ENCODE measurements around the gene PDIA5. TPM values are rescaled to one million over a fixed set of nuclear protein-coding genes. Genes with fewer than 3 reads are reported as not detected.

Gene PDIA5
- polyA plus RNA-seq, 1 donor (not counting 4 experiments of a cell fraction or from before 2014, with no cell fraction given) = 29.8 TPM

- no peak for FAIRE-seq
- Histone ChIP-seq H3K9me3 (ENCODE audit: control insufficient read depth, low read depth, low read length) (no peaks in the 10 kb centered on the region), H3K27me3 (ENCODE audit: control insufficient read depth, extremely low read depth, insufficient read depth, low read length) (no peaks in the 10 kb centered on the region), H3K79me2 (ENCODE audit: control insufficient read depth, insufficient read depth, low read length) (peaks cover 99% of the 10 kb centered on the region), H3K4me2 (ENCODE audit: control insufficient read depth, extremely low read depth, insufficient read depth, low read depth, low read length) (no peak overlapping the region), H2AFZ (ENCODE audit: control insufficient read depth, low read length) (no peak overlapping the region), H3K9me1 (ENCODE audit: control insufficient read depth, extremely low read depth, insufficient read depth, low read length) (peaks cover 20% of the 10 kb centered on the region), H3K36me3 (ENCODE audit: control insufficient read depth in 2 of 2, extremely low read depth in 1 of 2, insufficient read depth in 2 of 2, low read length in 2 of 2) (peaks cover 0 to 14% of the 10 kb centered on the region in 2 experiments), H3K27ac (ENCODE audit: control insufficient read depth, insufficient read depth, low read length) (no peak overlapping the region), H3K9ac (ENCODE audit: control insufficient read depth, extremely low read depth, insufficient read depth, low read length) (no peak overlapping the region), H3K4me3 (ENCODE audit: control insufficient read depth in 2 of 3, extremely low read depth in 1 of 3, insufficient read depth in 2 of 3, low read depth in 1 of 3, low read length in 3 of 3) (no peak overlapping the region), H3K4me1 (ENCODE audit: control insufficient read depth, extremely low read depth, insufficient read depth, low read length) (peaks cover 24% of the 10 kb centered on the region), H4K20me1 (ENCODE audit: control insufficient read depth, extremely low read depth, insufficient read depth, low read length) (peaks cover 41% of the 10 kb centered on the region)
- TF ChIP-seq EZH2 (IDR thresholded peaks at IDR 0.05; ENCODE audit: low read length) (no peak), CTCF (optimal IDR thresholded peaks at IDR 0.05 in 1 of 3, IDR thresholded peaks at IDR 0.05 in 1 of 3, conservative IDR thresholded peaks at IDR 0.05 in 1 of 3; ENCODE audit: extremely low read depth in 1 of 3, insufficient read depth in 2 of 3, low read length in 3 of 3) (no peak)
- dilution Hi-C loops (cut with MboI; ENCODE audit: extremely low pct_ligation_motif_present, low sequenced_read_pairs) = no loop called here
- DNase-seq (ENCODE audit: low read depth, low spot score) = no peak
Measured at GRCh38 chr3:123072152-123072551, 5.3 kb downstream of the PDIA5 start.

- dilution Hi-C loops (cut with MboI; ENCODE audit: extremely low pct_ligation_motif_present, low sequenced_read_pairs) = no loop called here
- H3K9me1 ChIP-seq (ENCODE audit: control insufficient read depth, extremely low read depth, insufficient read depth, low read length) = peaks cover 20% of the 10 kb centered on the region
- DNase-seq (ENCODE audit: low read depth, low spot score) (no peak), FAIRE-seq (no peak)
- H2AFZ ChIP-seq (ENCODE audit: control insufficient read depth, low read length) = no peak overlapping the region
- TF ChIP-seq EZH2 (IDR thresholded peaks at IDR 0.05; ENCODE audit: low read length) (no peak), CTCF (optimal IDR thresholded peaks at IDR 0.05 in 1 of 3, IDR thresholded peaks at IDR 0.05 in 1 of 3, conservative IDR thresholded peaks at IDR 0.05 in 1 of 3; ENCODE audit: extremely low read depth in 1 of 3, insufficient read depth in 2 of 3, low read length in 3 of 3) (no peak)
- no peaks in the 10 kb centered on the region for H3K9me3 ChIP-seq (ENCODE audit: control insufficient read depth, low read depth, low read length)
- H3K9ac ChIP-seq (ENCODE audit: control insufficient read depth, extremely low read depth, insufficient read depth, low read length) = no peak overlapping the region
- H3K4me1 ChIP-seq (ENCODE audit: control insufficient read depth, extremely low read depth, insufficient read depth, low read length) = peaks cover 24% of the 10 kb centered on the region
- H3K27ac ChIP-seq (ENCODE audit: control insufficient read depth, insufficient read depth, low read length) = no peak overlapping the region
- H3K36me3 ChIP-seq (ENCODE audit: control insufficient read depth in 2 of 2, extremely low read depth in 1 of 2, insufficient read depth in 2 of 2, low read length in 2 of 2) = peaks cover 0 to 14% of the 10 kb centered on the region in 2 experiments
- peaks cover 46% of the 10 kb centered on the region for H4K20me1 ChIP-seq (ENCODE audit: control insufficient read depth, extremely low read depth, insufficient read depth, low read length)
- H3K27me3 ChIP-seq (ENCODE audit: control insufficient read depth, extremely low read depth, insufficient read depth, low read length) = no peaks in the 10 kb centered on the region
- peaks cover 99% of the 10 kb centered on the region for H3K79me2 ChIP-seq (ENCODE audit: control insufficient read depth, insufficient read depth, low read length)
- H3K4me3 ChIP-seq (ENCODE audit: control insufficient read depth in 2 of 3, extremely low read depth in 1 of 3, insufficient read depth in 2 of 3, low read depth in 1 of 3, low read length in 3 of 3) = no peak overlapping the region
- H3K4me2 ChIP-seq (ENCODE audit: control insufficient read depth, extremely low read depth, insufficient read depth, low read depth, low read length) = no peak overlapping the region
Measured at GRCh38 chr3:123072564-123072963, 5.7 kb downstream of the PDIA5 start.

All from keratinocyte (primary cell).